Stomach (tissue), 9 donors: ENCODE data around the gene CDH9. TPM values are rescaled to one million over a fixed set of nuclear protein-coding genes. Genes with fewer than 3 reads are reported as not detected.
A peak's percentile ranks its signal among the peaks of the same experiment; 100 is the strongest.

Experiments used
- DNase-seq, 2 donors: peaks; one replicate each; pipeline versions ENCODE4 v3.0.0 to v3.0.0-alpha.2; 2013 to 2019
- H3K27ac ChIP-seq, 5 donors: fragments of 200-600 bp in 4 of 5; sonication (generic) in 4 of 5; one replicate each; pipeline ENCODE4 v1.5.1; 2013 to 2019; ENCODE audit warnings: mild to moderate bottlenecking in 1 of 5, moderate library complexity in 1 of 5
- H3K27me3 ChIP-seq, 3 donors: fragments of 200-600 bp; sonication (generic); one replicate each; pipeline ENCODE4 v1.5.1; 2017 to 2019; ENCODE audit warnings: mixed run types in 1 of 3
- H3K36me3 ChIP-seq, 4 donors: fragments of 200-600 bp; sonication (generic); 1 replicate in 3 of 4; 2 replicates in 1 of 4; pipeline ENCODE4 v1.5.1; 2016 to 2019
- H3K4me1 ChIP-seq, 4 donors: fragments of 200-600 bp; sonication (generic); one replicate each; pipeline ENCODE4 v1.5.1; 2016 to 2019
- H3K4me3 ChIP-seq, 4 donors: fragments of 200-600 bp; sonication (generic) in 3 of 4; one replicate each; pipeline ENCODE4 v1.5.1; 2016 to 2019; ENCODE audit warnings: mild to moderate bottlenecking in 1 of 4
- H3K9me3 ChIP-seq, 4 donors: fragments of 200-600 bp; sonication (generic); one replicate each; pipeline ENCODE4 v1.5.1; 2016 to 2019
- CTCF ChIP-seq, 7 experiments: fragments of 450-650 bp in 4 of 7; fragments of 200-600 bp in 3 of 7; sonication (generic) in 3 of 7; IDR thresholded peaks; one replicate each; pipeline ENCODE4 v1.5.1; 2016 to 2019; ENCODE audit warnings: antibody characterized with exemption in 7 of 7, control low read depth in 2 of 7, mild to moderate bottlenecking in 1 of 7
- EP300 ChIP-seq: sonication (generic); formaldehyde crosslinking; IDR thresholded peaks from one replicate; pipeline ENCODE4 v1.6.1; 2017; ENCODE audit warnings: antibody characterized with exemption
- POLR2A ChIP-seq, 4 donors: fragments of 450-650 bp; IDR thresholded peaks; one replicate each; pipeline ENCODE4 v1.6.1; 2016; ENCODE audit warnings: antibody characterized with exemption in 4 of 4, control low read depth in 2 of 4, mild to moderate bottlenecking in 1 of 4, moderate library complexity in 1 of 4
- POLR2AphosphoS5 ChIP-seq, 3 donors: sonication (generic); formaldehyde crosslinking; IDR thresholded peaks; one replicate each; pipeline ENCODE4 v1.6.1; 2016; ENCODE audit warnings: antibody characterized with exemption in 3 of 3
- WGBS, 5 donors: extraction: QIAGEN DNeasy Blood & Tissue Kit in 3 of 5; methylation state at CpG; one replicate each; pipeline versions ENCODE4 v1.1.5 to v1.1.7; 2013 to 2018; 5-methylcytosine and 5-hydroxymethylcytosine counted together
- intact Hi-C: fragments of 100-400 bp; cut with DNase I; formaldehyde crosslinking; loops from one replicate; pipeline ENCODE4 v1.15.1; 2023; ENCODE audit warnings: low total_unique reads
- polyA plus RNA-seq, 3 donors: library from polyadenylated mRNA; stranded (reverse); fragments of 200-250 nt; gene quantifications; one replicate each; pipeline ENCODE4 v1.2.3, GENCODE V29; 2013
- total RNA-seq, 5 donors: library from RNA; depleted of rRNA; stranded (reverse); fragments of >200 nt; gene quantifications; one replicate each; pipeline versions ENCODE4 v1.1.0 to v1.2.3, GENCODE V29; 2014 to 2016
- donor health status: healthy with polysubstance abuse.
- donor health status: Bipolar disorder and iron deficiency.
- donor health status: healthy.

CDH9 gene
- total and polyA plus RNA-seq, 8 donors: 2.0 TPM; not detected in 7

GRCh38 chr5:26893078-26893477 lies 145.3 kb downstream of the CDH9 start:
- no peak for TF ChIP-seq CTCF (IDR thresholded peaks at IDR 0.05)
- no peak for TF ChIP-seq EP300
- no peak for TF ChIP-seq POLR2A (IDR thresholded peaks at IDR 0.05)
- no peak for TF ChIP-seq POLR2AphosphoS5 (IDR thresholded peaks at IDR 0.05)

DNA sequence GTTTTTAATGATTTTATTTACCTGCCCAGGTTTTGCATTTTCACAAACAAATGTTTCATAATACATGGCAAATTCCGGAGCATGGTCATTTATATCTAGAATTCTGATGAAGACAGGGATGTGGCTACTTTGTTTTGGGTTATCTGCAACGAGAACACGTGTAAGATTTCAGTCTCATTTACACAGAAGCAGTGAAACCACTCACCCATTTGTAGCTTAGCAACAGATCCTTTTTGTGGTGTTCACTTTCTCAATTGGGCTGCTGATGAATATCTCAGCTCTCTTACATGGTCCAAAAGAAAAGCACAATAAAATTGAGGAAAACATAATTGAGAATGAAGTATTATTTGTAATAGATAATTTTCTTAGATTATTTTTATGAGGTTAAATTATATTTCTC lies 148.6 kb downstream of the CDH9 start:
- no peak for TF ChIP-seq POLR2AphosphoS5 (IDR thresholded peaks at IDR 0.05)
- TF ChIP-seq POLR2A (IDR thresholded peaks at IDR 0.05): no peak
- Histone ChIP-seq H3K27me3 (no peaks in the 10 kb centered on the region), H3K36me3 (no peaks in the 10 kb centered on the region), H3K4me3 (no peak overlapping the region), H3K27ac (no peak overlapping the region), H3K4me1 (no peaks in the 10 kb centered on the region), H3K9me3 (no peaks in the 10 kb centered on the region)
- DNase-seq: peak in 1 of 2 donors; percentile 6
- 17 to 29% (median 23%) methylated on average over 3 of the region's 3 CpGs for WGBS, 5 donors
- intact Hi-C loops: no loop called here

More at GRCh38 chr5:26893078-26893477, 145.3 kb downstream of the CDH9 start:
- H3K27me3 ChIP-seq: no peaks in the 10 kb centered on the region
- no peak overlapping the region for H3K27ac ChIP-seq
- no peaks in the 10 kb centered on the region for H3K9me3 ChIP-seq
- DNase-seq: no peak
- H3K36me3 ChIP-seq: no peaks in the 10 kb centered on the region
- no peak overlapping the region for H3K4me3 ChIP-seq
- no peaks in the 10 kb centered on the region for H3K4me1 ChIP-seq
- intact Hi-C loops: no loop called here

GRCh38 chr5:26884481-26884880 lies 153.9 kb downstream of the CDH9 start:
- intact Hi-C loops: no loop called here
- H3K27me3 ChIP-seq: no peaks in the 10 kb centered on the region
- no peak overlapping the region for H3K4me3 ChIP-seq
- H3K4me1 ChIP-seq: no peaks in the 10 kb centered on the region
- WGBS, 5 donors: 45 to 57% (median 56%) methylated on average over 2 of the region's 2 CpGs
- H3K36me3 ChIP-seq: no peaks in the 10 kb centered on the region
- H3K27ac ChIP-seq: no peak overlapping the region
- no peaks in the 10 kb centered on the region for H3K9me3 ChIP-seq
- peak in 1 of 2 donors; percentile 9 for DNase-seq
- TF ChIP-seq CTCF (IDR thresholded peaks at IDR 0.05): no peak
- TF ChIP-seq POLR2A (IDR thresholded peaks at IDR 0.05): no peak

GRCh38 chr5:26883375-26883774 lies 155.0 kb downstream of the CDH9 start:
- DNase-seq: no peak
- TF ChIP-seq EP300: no peak
- TF ChIP-seq POLR2A (IDR thresholded peaks at IDR 0.05): no peak
- no peak for TF ChIP-seq POLR2AphosphoS5 (IDR thresholded peaks at IDR 0.05)
- TF ChIP-seq CTCF (IDR thresholded peaks at IDR 0.05): no peak
- H3K36me3 ChIP-seq: no peaks in the 10 kb centered on the region
- no peaks in the 10 kb centered on the region for H3K4me1 ChIP-seq
- no peaks in the 10 kb centered on the region for H3K27me3 ChIP-seq
- H3K4me3 ChIP-seq: no peak overlapping the region
- no peak overlapping the region for H3K27ac ChIP-seq
- H3K9me3 ChIP-seq: no peaks in the 10 kb centered on the region
- intact Hi-C loops: no loop called here
- WGBS, 5 donors: 70 to 85% (median 81%) methylated on average over 5 of the region's 5 CpGs

- no peaks in the 10 kb centered on the region for H3K27me3 ChIP-seq
- no peak for TF ChIP-seq POLR2AphosphoS5 (IDR thresholded peaks at IDR 0.05)
- TF ChIP-seq POLR2A (IDR thresholded peaks at IDR 0.05): no peak
- TF ChIP-seq CTCF (IDR thresholded peaks at IDR 0.05): no peak
- TF ChIP-seq EP300: no peak
- H3K36me3 ChIP-seq: no peaks in the 10 kb centered on the region
- WGBS, 5 donors: 44 to 49% (median 47%) methylated on average over 2 of the region's 2 CpGs
- H3K27ac ChIP-seq: no peak overlapping the region
- intact Hi-C loops: no loop called here
- H3K4me3 ChIP-seq: no peak overlapping the region
- DNase-seq: no peak
- H3K4me1 ChIP-seq: no peaks in the 10 kb centered on the region
- no peaks in the 10 kb centered on the region for H3K9me3 ChIP-seq
Measured at GRCh38 chr5:26881901-26882300, 156.5 kb downstream of the CDH9 start.
